HEK293 (cell line): ENCODE results near the gene GPR3.

Experiments used
- CTCF ChIA-PET: fragments of 350-600 bp; formaldehyde crosslinking; extraction: SDS; loops from one replicate; lab custom pipeline; 2021; ENCODE audit warnings: antibody characterized with exemption; lab: Yijun Ruan, JAX
- POLR2A ChIA-PET: fragments of 300-600 bp; formaldehyde crosslinking; extraction: SDS; loops from one replicate; lab custom pipeline; 2020; ENCODE audit warnings: antibody characterized with exemption, inconsistent platforms; lab: Yijun Ruan, JAX
- H3K27ac ChIP-seq: fragments of 200-500 bp; sonication (Bioruptor generic); 2 replicates; pipeline ENCODE4 v1.5.1; 2014; ENCODE audit warnings: low read depth, low read length, control low read depth, inconsistent platforms; ENCODE audit errors: extremely low read depth
- H3K36me3 ChIP-seq, 2 experiments: fragments of 200-500 bp in 1 of 2; sonication (Bioruptor generic) in 1 of 2; 1 replicate in 1 of 2; 2 replicates in 1 of 2; pipeline ENCODE4 v1.5.1; 2014 to 2017; ENCODE audit warnings: inconsistent platforms in 2 of 2, low read length in 2 of 2; ENCODE audit not compliant: control insufficient read depth in 2 of 2, insufficient read depth in 1 of 2
- H3K4me1 ChIP-seq: fragments of 200-500 bp; sonication (Bioruptor generic); 2 replicates; pipeline ENCODE4 v1.5.1; 2014; ENCODE audit warnings: mild to moderate bottlenecking, low read length, inconsistent platforms; ENCODE audit not compliant: control insufficient read depth, insufficient read depth
- H3K4me3 ChIP-seq: 2 replicates; pipeline ENCODE4 v1.5.1; 2011; ENCODE audit warnings: low read depth, mild to moderate bottlenecking, control low read depth, low read length, moderate library complexity
- H3K9me3 ChIP-seq: fragments of 200-500 bp; sonication (Bioruptor generic); 2 replicates; pipeline ENCODE4 v1.5.1; 2014; ENCODE audit warnings: low read depth, low read length, inconsistent platforms; ENCODE audit not compliant: control insufficient read depth, insufficient read depth
- GLIS1 ChIP-seq: fragments of 450-650 bp; formaldehyde crosslinking; IDR thresholded peaks from 2 replicates; pipeline ENCODE4 v1.5.1; 2016; ENCODE audit warnings: missing biosample characterization, missing genetic modification characterization
- HOXC10 ChIP-seq: sonication (generic); formaldehyde crosslinking; IDR thresholded peaks from 2 replicates; pipeline ENCODE4 v1.8.1; 2023; ENCODE audit warnings: mild to moderate bottlenecking, missing genetic modification reagents
- KLF1 ChIP-seq: fragments of 450-650 bp; formaldehyde crosslinking; IDR thresholded peaks from 2 replicates; pipeline ENCODE4 v1.5.1; 2016; ENCODE audit warnings: missing biosample characterization, missing genetic modification characterization
- KLF17 ChIP-seq: fragments of 450-650 bp; formaldehyde crosslinking; IDR thresholded peaks from 2 replicates; pipeline ENCODE4 v1.5.1; 2016; ENCODE audit warnings: missing biosample characterization, missing genetic modification characterization
- KLF7 ChIP-seq: fragments of 450-650 bp; formaldehyde crosslinking; IDR thresholded peaks from 2 replicates; pipeline ENCODE4 v1.5.1; 2016; ENCODE audit warnings: missing biosample characterization, missing genetic modification characterization, borderline replicate concordance
- RBAK ChIP-seq: fragments of 450-650 bp; formaldehyde crosslinking; IDR thresholded peaks from 2 replicates; pipeline ENCODE4 v1.5.1; 2016; ENCODE audit warnings: missing biosample characterization, missing genetic modification characterization
- SP3 ChIP-seq: fragments of 450-650 bp; formaldehyde crosslinking; IDR thresholded peaks from 2 replicates; pipeline ENCODE4 v1.5.1; 2016; ENCODE audit warnings: missing biosample characterization, missing genetic modification characterization
- TRIM28 ChIP-seq: IDR thresholded peaks from 2 replicates; pipeline ENCODE4 v1.6.1; 2011; ENCODE audit warnings: low read length, control low read depth, borderline replicate concordance
- ZFHX2 ChIP-seq: fragments of 450-650 bp; formaldehyde crosslinking; conservative IDR thresholded peaks from 2 replicates; pipeline ENCODE4 v1.5.1; 2016; ENCODE audit warnings: missing biosample characterization, missing genetic modification characterization
- ZFP37 ChIP-seq: fragments of 450-650 bp; formaldehyde crosslinking; IDR thresholded peaks from 2 replicates; pipeline ENCODE4 v1.5.1; 2016; ENCODE audit warnings: missing biosample characterization, missing genetic modification characterization
- ZNF223 ChIP-seq: fragments of 450-650 bp; formaldehyde crosslinking; IDR thresholded peaks from 2 replicates; pipeline ENCODE4 v1.5.1; 2016; ENCODE audit warnings: missing biosample characterization, missing genetic modification characterization
- ZNF280C ChIP-seq: fragments of 450-650 bp; formaldehyde crosslinking; IDR thresholded peaks from 2 replicates; pipeline ENCODE4 v1.5.1; 2016; ENCODE audit warnings: missing biosample characterization, missing genetic modification characterization
- ZNF510 ChIP-seq: fragments of 450-650 bp; formaldehyde crosslinking; IDR thresholded peaks from 2 replicates; pipeline ENCODE4 v1.5.1; 2018; ENCODE audit warnings: mild to moderate bottlenecking, missing genetic modification characterization, missing biosample characterization; ENCODE audit not compliant: insufficient replicate concordance
- ZNF600 ChIP-seq: fragments of 450-650 bp; formaldehyde crosslinking; IDR thresholded peaks from 2 replicates; pipeline ENCODE4 v1.5.1; 2016; ENCODE audit warnings: missing biosample characterization, missing genetic modification characterization
- ZNF768 ChIP-seq: fragments of 450-650 bp; formaldehyde crosslinking; IDR thresholded peaks from 2 replicates; pipeline ENCODE4 v1.5.1; 2018; ENCODE audit warnings: missing biosample characterization, mild to moderate bottlenecking, missing genetic modification characterization

Gene GPR3

GRCh38 chr1:27435566-27436203 is 43.3 kb downstream of the GPR3 start:
- Histone ChIP-seq H3K4me1 (peaks cover 12% of the 10 kb centered on the region), H3K27ac (no peak overlapping the region), H3K4me3 (no peak overlapping the region), H3K9me3 (no peaks in the 10 kb centered on the region), H3K36me3 (no peaks in the 10 kb centered on the region; a peak in 1 of 3 replicates)
- ChIA-PET POLR2A (interaction anchor here (0.6 to 0.8 kb wide), 3 partner anchors 52 to 293 kb away, joined by 3 to 5 read pairs (median 3); partner anchors contain the start of gene AHDC1), CTCF (interaction anchor here (0.7 to 1.3 kb wide), 3 partner anchors 8 to 34 kb away, joined by 3 to 4 read pairs (median 3); no protein-coding TSS in a partner anchor)
- no peak for TF ChIP-seq SP3 (tag by site-specific recombination)
- TF ChIP-seq KLF1 (tag by site-specific recombination): 0 out of 2 replicates have a peak, but pooled peaks have one; percentile 9
- 0 out of 2 replicates have a peak, but pooled peaks have one; percentile 13 for TF ChIP-seq ZNF600 (tag by site-specific recombination)

GRCh38 chr1:27436204-27437159 is 44.1 kb downstream of the GPR3 start:
- peak; percentile 88 for TF ChIP-seq ZNF510 (tag by site-specific recombination)
- peak; percentile 95 for TF ChIP-seq KLF1 (tag by site-specific recombination)
- no peak for TF ChIP-seq ZFP37 (tag by site-specific recombination)
- TF ChIP-seq KLF17 (tag by site-specific recombination): peak; percentile 92
- 0 out of 2 replicates have a peak, but pooled peaks have one; percentile 38 for TF ChIP-seq KLF7
- TF ChIP-seq RBAK: no peak
- TF ChIP-seq ZNF280C: no peak
- peak; percentile 20; the same call in 1 of the 2 replicates for TF ChIP-seq GLIS1 (tag by site-specific recombination)
- no peak for TF ChIP-seq HOXC10 (CRISPR knock-in tag)
- peak; percentile 18; the same call in 1 of the 2 replicates for TF ChIP-seq TRIM28
- TF ChIP-seq ZNF768 (tag by site-specific recombination): 0 out of 2 replicates have a peak, but pooled peaks have one; percentile 6
- Histone ChIP-seq H3K27ac (no peak overlapping the region), H3K36me3 (no peaks in the 10 kb centered on the region; a peak in 1 of 3 replicates), H3K4me3 (no peak overlapping the region), H3K9me3 (no peaks in the 10 kb centered on the region), H3K4me1 (peaks cover 12% of the 10 kb centered on the region)
- POLR2A ChIA-PET: interaction anchor here (0.6 to 0.8 kb wide), 2 partner anchors 167 to 293 kb away, joined by 3 to 5 read pairs; partner anchors contain the start of gene AHDC1
- CTCF ChIA-PET: interaction anchor here (1.0 to 1.3 kb wide), 4 partner anchors 9 to 41 kb away, joined by 3 to 4 read pairs (median 4); no protein-coding TSS in a partner anchor

GRCh38 chr1:27438621-27439061 is 46.2 kb downstream of the GPR3 start:
- no peak for TF ChIP-seq ZNF223 (tag by site-specific recombination)
- 0 out of 2 replicates have a peak, but pooled peaks have one; percentile 8 for TF ChIP-seq ZFHX2
- Histone ChIP-seq H3K27ac (no peak overlapping the region), H3K4me1 (peaks cover 12% of the 10 kb centered on the region), H3K36me3 (no peaks in the 10 kb centered on the region; a peak in 1 of 3 replicates), H3K4me3 (no peak overlapping the region), H3K9me3 (no peaks in the 10 kb centered on the region)
- ChIA-PET CTCF (interaction anchor here (1.7 kb wide), 1 partner anchor 167 kb away, joined by 3 read pairs; no protein-coding TSS in a partner anchor), POLR2A (interaction anchor here (0.6 to 1.3 kb wide), 2 partner anchors 30 to 52 kb away, joined by 3 to 4 read pairs; no protein-coding TSS in a partner anchor)
